ENCODE results near the gene MCOLN1.

The MCOLN1 gene

DNA sequence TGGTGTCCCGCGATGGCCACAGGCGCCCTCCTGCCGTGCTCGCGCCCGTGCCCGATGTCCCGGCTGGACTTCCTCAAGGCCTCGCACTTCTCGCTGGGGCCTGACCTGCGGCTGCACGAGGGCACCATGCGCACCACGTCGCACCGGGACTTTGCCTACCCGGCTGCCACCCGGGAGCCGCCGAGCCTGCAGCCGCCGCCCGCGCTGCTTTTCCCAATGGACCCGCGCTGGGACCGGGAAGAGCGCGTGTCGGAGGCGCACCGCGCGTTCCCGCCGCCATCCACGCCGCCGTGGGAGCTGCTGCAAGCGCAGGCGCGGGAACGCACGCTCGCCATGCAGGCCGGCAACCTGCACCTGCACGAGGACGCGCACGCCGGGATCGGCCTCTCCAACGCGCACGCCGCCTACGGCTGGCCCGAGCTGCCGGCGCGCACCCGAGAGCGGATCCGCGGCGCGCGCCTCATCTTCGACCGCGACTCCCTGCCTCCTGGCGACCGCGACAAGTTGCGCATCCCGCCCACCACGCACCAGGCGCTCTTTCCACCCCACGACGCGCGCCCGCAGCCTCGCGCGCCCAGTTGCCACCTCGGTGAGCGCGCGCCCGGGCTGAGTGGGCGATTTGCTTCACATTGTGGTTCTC, 21.5 kb upstream of the MCOLN1 start:
- DNase-seq (ENCODE audit: low spot score), result peak; percentile 74
- in situ Hi-C loops (cut with MboI; ENCODE audit: low pct_unique_long_range_greater_than_20kb, low sequenced_read_pairs, unreplicated experiment), result no loop called here
- TF ChIP-seq, protein P1, sequence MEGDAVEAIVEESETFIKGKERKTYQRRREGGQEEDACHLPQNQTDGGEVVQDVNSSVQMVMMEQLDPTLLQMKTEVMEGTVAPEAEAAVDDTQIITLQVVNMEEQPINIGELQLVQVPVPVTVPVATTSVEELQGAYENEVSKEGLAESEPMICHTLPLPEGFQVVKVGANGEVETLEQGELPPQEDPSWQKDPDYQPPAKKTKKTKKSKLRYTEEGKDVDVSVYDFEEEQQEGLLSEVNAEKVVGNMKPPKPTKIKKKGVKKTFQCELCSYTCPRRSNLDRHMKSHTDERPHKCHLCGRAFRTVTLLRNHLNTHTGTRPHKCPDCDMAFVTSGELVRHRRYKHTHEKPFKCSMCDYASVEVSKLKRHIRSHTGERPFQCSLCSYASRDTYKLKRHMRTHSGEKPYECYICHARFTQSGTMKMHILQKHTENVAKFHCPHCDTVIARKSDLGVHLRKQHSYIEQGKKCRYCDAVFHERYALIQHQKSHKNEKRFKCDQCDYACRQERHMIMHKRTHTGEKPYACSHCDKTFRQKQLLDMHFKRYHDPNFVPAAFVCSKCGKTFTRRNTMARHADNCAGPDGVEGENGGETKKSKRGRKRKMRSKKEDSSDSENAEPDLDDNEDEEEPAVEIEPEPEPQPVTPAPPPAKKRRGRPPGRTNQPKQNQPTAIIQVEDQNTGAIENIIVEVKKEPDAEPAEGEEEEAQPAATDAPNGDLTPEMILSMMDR (IDR thresholded peaks at IDR 0.05; ENCODE audit: extremely low read depth, insufficient read depth, missing control alignments), result no peak

DNA sequence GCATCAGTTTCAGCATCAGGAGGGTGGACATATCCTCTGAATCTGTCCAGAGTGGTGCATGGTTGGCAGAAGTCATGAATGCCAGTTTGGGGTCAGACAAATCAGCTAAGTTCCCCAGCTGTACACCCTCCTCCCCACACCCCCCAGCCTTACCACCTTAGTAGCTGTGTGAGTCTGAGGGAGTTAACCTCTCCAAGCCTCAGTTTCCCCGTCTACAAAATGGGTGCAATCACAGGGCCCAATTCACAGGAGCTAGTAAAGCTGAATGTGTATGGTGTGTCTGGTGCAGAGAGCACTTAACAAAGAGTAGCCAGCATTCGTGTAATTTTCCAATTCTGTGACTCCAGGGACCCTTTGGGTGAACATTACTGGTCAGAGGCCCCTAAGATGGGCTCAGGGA, 19.9 kb upstream of the MCOLN1 start:
- in situ Hi-C loops (cut with MboI; ENCODE audit: low pct_unique_long_range_greater_than_20kb, low sequenced_read_pairs, unreplicated experiment), result no loop called here
- TF ChIP-seq, protein P1 (IDR thresholded peaks at IDR 0.05; ENCODE audit: extremely low read depth, insufficient read depth, missing control alignments), result no peak
- no peak for DNase-seq (ENCODE audit: low spot score)

GRCh38 chr19:7504684-7505083, 17.7 kb upstream of the MCOLN1 start:
- no peak for DNase-seq (ENCODE audit: low spot score)
- in situ Hi-C loops (cut with MboI; ENCODE audit: low pct_unique_long_range_greater_than_20kb, low sequenced_read_pairs, unreplicated experiment), result no loop called here
- TF ChIP-seq, protein P1 (IDR thresholded peaks at IDR 0.05; ENCODE audit: extremely low read depth, insufficient read depth, missing control alignments), result no peak

- in situ Hi-C loops (cut with MboI; ENCODE audit: low pct_unique_long_range_greater_than_20kb, low sequenced_read_pairs, unreplicated experiment), result no loop called here
- DNase-seq (ENCODE audit: low spot score), result no peak
- TF ChIP-seq, protein P1 (IDR thresholded peaks at IDR 0.05; ENCODE audit: extremely low read depth, insufficient read depth, missing control alignments), result no peak
Observed at GRCh38 chr19:7505288-7505681, 17.1 kb upstream of the MCOLN1 start.

- DNase-seq (ENCODE audit: low spot score), result peak; percentile 71
- TF ChIP-seq, protein P1 (IDR thresholded peaks at IDR 0.05; ENCODE audit: extremely low read depth, insufficient read depth, missing control alignments), result no peak
- in situ Hi-C loops (cut with MboI; ENCODE audit: low pct_unique_long_range_greater_than_20kb, low sequenced_read_pairs, unreplicated experiment), result no loop called here
Observed at GRCh38 chr19:7505682-7506384, 16.6 kb upstream of the MCOLN1 start.

DNA sequence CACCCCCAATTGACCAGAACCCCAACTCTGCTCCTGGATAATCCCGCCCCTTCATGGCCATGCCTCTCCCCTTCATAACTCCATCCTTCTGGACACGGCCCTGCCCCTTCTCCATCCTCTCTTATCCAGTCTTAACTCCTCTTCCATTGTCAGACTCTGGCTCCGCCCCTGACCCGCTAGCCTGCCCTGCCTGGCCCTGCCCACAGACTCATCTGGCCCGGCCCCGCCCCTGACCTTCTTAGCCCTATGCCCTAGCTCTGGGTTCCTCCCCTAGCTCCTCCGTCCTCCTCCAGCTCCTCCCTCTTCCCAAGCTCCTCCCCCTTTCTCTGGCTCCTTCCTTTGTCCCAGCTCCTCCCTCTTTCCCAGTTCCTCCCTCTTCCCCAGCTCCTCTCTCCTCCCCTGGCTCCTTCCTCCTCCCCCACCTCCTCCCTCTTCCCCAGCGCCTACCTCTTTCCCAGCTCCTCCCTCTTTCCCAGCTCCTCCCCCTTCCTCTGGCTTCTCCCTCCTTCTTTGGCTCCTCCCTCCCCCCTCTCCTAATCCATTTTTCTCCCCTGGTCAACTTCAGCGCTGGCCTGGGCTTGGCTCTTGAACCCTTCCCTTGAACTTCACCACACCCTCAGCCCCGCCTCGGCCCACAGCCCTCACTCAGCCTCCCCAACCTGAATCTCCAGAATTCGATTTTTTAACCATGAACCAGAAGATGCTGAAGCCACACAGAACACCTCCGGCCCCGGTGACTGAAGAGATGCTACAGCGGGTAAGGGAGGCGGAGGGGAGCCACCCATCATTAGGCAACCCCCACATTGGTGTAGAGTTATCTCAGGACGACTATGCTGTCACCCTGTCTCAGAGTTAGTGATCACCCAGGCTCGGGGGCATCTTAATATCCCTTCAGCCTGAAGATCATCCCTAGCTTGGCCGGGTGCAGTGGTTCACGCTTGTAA, 15.8 kb upstream of the MCOLN1 start:
- peak; percentile 75 for DNase-seq (ENCODE audit: low spot score)
- TF ChIP-seq, protein P1 (IDR thresholded peaks at IDR 0.05; ENCODE audit: extremely low read depth, insufficient read depth, missing control alignments), result no peak
- in situ Hi-C loops (cut with MboI; ENCODE audit: low pct_unique_long_range_greater_than_20kb, low sequenced_read_pairs, unreplicated experiment), result no loop called here
